ENCODE results near the gene CRABP2.

The CRABP2 gene

GRCh38 chr1:156708218-156708661 lies 2.9 kb upstream of the CRABP2 start:
- no peak for DNase-seq

DNA sequence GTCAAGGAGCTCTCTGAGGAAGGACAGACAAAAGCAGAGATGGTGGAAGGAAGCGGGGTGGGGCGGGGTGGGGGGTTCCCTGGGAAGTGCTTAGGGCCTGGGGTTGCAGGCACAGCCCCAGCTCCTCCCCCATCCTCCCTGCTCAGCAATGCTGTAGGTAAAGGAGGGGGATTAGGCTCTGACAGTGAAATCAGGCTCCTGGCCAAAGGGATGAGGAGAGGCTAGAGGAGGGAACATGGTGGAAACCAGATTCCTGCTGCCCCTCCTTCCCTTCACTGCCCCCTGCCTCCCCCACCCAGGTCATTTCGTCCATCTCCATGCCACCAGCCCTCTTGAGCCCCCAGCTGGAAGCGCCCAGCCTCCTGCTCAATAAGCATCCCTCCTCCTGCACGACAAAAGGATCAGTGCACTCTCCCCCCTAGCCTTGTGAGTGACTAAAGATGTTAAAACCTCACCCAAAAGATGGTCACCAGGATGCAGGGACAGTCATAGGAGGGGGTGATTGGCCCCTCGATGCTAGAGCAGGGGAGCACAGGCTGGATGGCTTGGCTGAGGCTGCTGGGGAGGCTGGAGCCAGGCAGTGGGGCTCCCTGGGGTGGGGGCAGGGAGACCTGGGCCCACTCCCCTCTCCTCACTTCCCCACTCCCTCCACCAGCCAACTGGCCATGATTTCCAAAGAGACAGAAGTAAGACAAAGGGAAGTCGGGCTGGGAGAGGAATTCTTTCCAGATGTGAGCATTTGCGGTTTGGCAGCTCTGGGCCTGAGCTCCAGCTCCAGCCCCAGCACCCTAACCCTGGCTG lies 2.2 kb upstream of the CRABP2 start:
- DNase-seq, result no peak

GRCh38 chr1:156706657-156707416 lies 1.5 kb upstream of the CRABP2 start:
- DNase-seq, result no peak

- DNase-seq, result no peak
Observed at GRCh38 chr1:156705918-156706656, 704 bp upstream of the CRABP2 start.

GRCh38 chr1:156704930-156705320 lies 458 bp downstream of the CRABP2 start:
- peak; percentile 45 for DNase-seq

DNA sequence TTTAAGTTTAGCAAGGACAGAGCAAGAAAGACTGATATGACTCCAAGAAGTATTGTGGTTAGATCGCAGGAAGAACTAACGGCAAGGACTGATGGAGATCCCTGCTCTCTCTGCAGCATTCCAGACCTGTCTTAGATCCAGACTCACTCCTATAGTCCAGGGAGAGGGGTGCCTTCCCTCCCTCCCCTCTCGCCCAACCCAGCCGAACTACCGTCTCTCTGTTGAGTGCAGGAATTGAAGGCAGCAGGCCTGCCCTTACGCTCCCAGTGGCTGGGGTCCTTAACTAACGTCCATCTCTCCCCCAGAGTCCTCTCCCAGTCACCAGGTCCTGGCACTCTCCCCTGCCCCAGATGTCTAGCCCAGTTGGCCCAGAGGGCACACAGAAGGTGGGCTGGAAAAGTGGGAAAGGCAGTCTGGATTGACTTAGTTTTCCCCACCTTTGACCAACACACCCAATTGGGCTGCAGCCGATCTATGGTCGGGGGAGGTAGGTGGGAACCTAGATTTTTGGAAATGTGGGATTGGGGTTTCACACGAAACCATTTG lies 1.1 kb downstream of the CRABP2 start:
- DNase-seq, result no peak

DNA sequence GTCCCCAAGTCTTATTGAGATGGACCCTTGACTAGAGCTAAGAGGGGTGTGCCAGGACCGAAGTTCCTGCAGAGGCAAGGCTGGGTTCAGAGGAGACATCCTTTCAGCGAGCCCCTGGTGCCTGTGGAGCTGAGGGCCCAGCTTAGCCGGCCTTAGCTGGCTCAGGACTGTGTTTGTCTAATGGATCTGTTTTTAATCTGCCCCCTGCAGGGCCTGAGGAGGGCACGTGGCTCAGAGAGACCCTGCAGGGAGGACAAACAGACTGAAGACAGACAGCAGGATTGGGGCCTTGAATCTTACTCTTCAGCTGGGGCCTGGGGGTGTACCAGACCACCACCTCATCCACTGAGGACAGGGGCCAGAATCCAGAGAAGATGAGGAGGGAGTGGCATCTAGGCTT lies 1.6 kb downstream of the CRABP2 start:
- DNase-seq, result no peak

DNA sequence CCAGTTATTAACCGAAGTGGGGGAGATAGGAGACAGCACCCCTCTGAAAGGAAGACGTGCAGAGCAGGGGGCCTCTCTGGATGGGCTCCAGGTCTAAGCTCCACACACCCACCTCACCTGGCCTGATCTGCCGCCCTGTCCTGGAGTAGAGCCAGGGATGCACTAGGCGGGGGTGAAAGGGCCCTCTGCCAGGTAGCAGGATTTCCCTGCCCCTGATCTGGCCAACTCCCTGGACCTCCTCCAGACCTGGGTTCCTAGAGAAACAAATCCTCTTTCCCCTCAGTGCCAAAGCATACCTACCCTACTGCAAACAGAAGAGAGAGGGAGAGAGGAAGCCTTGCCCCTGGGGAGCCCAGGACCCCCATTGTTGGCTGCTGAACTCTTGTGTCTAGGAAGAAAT lies 2.0 kb downstream of the CRABP2 start:
- no peak for DNase-seq

DNA sequence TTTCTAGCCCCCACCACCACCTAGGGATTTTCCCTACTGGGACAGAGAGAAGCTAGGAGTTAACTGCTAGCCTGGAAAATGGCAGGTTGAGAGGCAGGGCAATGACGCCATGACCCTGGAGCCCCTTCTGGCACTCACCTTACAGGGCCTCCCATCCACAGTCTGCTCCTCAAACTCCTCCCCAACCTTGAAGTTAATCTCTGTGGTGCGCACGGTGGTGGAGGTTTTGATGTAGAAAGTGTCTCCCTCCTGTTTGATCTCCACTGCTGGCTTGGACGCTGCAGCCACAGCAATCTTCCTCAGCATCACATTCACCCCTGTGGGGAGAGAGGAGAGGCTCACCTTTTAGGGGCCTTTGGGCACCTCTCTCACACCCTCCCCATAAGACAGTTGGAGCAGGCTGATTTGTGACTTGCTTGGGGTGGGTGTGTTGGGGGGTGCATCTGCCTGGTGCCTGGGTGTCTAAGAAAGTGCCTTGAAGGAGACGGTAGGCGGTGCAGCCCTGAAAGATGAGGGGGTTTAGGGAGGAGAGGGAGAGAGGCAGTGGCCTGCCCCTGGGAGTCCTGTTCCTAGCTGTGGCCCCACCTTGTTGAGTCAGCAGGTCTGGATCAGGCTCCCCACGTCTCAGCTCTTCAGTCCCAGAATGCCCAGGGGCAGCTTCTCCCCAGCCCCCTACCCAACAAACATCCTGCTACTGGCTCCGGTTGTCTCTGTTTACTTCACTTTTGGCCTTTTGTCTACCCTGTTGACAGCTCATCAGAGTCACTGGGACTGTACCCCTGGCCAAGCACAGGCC lies 4.4 kb downstream of the CRABP2 start:
- no peak for DNase-seq

DNA sequence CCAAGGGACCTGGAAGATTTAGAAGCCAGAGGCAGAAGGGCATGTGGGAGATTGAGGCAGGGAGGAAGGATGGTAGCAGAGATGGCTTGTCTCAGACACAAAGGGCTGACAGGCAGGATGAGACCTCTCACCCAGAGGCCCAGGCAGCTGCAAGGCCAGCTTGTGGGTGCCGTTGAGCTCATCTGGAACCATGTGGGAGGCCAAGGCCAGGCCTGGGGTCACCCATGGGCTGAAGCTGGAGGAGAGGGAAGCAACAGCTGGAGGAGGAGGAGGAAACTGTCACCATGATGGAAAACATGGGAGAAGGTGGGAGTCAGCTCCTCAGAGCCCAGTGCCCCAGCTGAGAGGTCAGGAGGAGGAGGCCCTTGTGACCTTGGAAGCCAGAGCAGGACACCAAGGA lies 6.4 kb downstream of the CRABP2 start:
- no peak for DNase-seq

GRCh38 chr1:156697481-156697880 lies 7.9 kb downstream of the CRABP2 start:
- DNase-seq, result no peak

GRCh38 chr1:156696755-156697154 lies 8.6 kb downstream of the CRABP2 start:
- no peak for DNase-seq

DNA sequence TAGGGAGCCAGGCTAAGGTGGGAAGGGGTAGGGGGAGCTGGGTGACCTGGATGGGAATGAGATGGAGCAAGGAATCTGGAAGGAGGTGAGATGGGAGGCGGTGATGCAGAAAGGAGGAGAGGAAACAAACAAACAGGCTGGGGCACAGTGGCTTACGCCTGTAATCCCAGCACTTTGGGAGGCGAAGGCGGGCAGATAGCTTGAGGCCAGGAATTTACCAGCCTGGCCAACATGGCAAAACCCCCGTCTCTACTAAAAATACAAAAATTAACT lies 10.8 kb downstream of the CRABP2 start:
- no peak for DNase-seq

DNA sequence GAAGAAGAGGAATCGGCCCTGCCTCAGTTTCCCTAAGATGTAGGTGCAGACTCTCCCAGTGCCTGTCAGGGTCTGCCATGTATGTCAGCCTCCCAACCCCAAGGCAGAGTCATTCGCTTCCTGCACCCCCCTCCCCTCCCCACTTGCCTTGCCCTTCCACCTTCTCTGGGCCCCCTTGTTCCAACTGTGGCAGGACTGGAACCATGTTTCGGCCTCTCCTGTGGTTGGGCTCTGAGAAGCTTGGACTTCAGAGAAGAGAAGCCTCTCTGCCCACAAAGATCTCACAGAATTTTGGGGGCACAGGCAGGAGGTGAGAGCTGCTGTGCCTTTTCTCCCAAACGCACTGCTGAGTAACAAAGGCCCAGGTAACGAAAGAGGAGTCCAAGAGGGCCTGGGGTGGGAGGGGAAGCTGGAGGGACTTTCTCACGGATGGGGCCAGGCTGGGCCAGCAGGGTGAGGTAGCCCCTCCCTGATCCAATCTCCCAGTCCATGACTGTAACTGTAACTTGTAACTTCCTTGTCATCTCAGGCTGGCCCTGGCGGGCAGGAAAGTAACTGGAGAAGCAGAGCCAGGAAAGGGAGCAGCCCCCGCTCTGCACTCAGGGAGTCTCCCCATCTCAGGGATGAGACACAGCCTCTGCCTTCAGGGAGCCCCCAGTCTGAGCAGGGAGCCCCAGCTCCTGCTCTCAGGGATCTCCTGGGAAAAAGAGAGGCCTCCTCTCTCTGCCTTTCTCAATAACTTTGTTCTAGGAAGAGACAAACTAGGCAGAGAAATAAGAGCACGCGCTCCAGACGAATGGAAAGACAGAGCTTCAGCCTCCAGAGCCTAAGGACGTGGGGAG lies 11.3 kb downstream of the CRABP2 start:
- DNase-seq, result no peak

DNA sequence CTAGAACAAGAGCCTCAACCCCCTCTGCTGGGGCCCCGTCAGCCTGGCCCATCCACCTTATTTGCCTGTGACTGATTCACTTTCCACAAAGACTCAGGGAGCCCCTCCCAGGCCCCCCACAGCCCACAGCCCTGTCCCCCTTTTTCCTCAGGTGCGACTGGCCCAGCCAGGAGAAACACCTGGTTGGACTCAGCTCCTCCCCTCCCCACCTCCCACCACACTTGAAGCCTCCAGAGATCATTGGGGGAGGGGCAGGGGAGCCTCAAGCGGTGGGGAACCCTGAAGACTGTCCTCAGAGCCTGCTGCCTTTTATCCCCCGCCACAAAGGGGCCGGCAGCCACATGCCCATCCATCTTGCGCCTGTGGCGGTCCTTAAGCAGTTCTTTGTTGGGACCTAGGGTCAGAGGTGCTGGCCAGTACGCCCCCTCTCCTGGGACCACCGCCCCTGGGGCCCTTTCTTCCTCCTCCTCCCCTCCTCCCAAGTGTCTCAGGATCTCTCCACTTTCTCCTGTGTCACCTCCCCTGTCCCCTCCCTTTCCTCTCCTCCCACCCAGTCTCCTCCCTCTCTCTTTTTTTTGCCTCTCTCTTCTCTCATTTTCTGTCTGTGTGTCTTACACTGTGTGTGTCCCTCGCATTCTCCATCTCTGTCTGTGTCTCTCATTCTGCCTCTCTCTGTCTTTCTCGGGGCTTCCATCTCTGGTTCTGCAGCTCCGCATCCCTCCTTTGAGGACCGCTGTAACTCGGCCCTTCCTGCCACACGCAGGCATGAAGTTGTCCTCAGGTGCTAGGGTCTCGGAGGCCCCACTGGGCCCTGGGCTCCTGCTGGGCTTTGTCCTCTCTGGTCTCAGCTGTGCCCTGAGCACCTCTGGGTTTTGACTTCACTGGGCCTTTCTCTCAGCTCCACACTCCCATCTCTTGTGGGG lies 12.2 kb downstream of the CRABP2 start:
- DNase-seq, result no peak

DNA sequence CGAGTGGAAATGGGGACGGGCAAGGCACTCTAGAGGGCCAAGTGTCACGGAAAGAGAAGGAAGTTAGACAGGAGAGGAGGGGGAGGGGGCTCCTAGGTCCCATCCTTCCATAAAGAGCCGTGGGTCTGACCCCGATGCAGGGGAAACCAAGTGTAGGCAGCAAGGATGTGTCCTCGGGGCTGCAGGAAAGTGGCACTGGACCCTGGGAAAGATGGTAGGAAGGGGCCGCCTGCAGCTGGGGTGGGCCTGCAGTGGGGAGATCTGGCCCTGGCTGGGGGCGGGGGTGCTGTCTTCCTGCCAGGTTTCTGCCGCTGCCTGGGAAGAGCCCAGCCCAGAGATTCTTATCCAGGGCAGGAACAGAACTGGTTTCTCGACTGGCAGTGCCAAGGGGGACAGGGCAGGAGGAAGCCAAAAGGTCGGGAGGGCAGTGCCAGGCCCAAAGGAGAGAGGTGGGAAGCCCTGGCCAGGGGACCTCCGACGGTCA lies 12.9 kb downstream of the CRABP2 start:
- no peak for DNase-seq

GRCh38 chr1:156691665-156692440 lies 13.5 kb downstream of the CRABP2 start:
- no peak for DNase-seq

GRCh38 chr1:156691191-156691590 lies 14.2 kb downstream of the CRABP2 start:
- DNase-seq, result no peak

DNA sequence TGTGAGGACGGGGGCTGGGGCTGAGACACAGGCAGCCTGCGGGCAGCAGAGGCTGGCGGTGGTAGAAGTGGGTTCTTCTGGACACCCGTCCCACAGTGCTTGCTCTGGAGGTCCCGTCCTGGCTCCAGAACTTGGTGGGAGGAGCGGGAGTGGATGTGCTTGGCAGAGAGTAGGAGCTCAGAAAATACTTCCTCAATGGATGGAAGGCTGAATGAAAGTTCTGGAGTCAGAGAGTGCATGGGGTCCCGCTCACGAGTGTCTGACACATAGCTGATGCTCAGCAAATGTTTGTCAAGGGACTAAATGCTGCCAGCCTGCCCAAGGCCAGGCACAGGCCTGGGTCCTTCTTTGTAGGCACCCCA lies 14.7 kb downstream of the CRABP2 start:
- DNase-seq, result no peak

Measured in GOT3 (cell line).